GM19240 (cell line): Measurements from ENCODE around the gene FARS2.
"Not testable (repeated sequence)": the region's sequence is repeated elsewhere in the genome, so short reads cannot be mapped to it uniquely, and the experiment has no call there.

Experiments used
- DNase-seq: peaks from one replicate; pipeline ENCODE4 v3.0.0; 2011; ENCODE audit warnings: low spot score; ENCODE audit not compliant: insufficient read length

Gene FARS2

GRCh38 chr6:5624256-5624655 lies 362.9 kb downstream of the FARS2 start:
- no peak for DNase-seq

- DNase-seq = no peak
Measured at GRCh38 chr6:5626727-5627426, 365.6 kb downstream of the FARS2 start.

- no peak for DNase-seq
Measured at GRCh38 chr6:5630636-5631035, 369.3 kb downstream of the FARS2 start.

- no peak for DNase-seq
Measured at GRCh38 chr6:5632348-5632935, 371.1 kb downstream of the FARS2 start.

GRCh38 chr6:5634525-5634924 lies 373.2 kb downstream of the FARS2 start:
- no peak for DNase-seq

GRCh38 chr6:5636210-5637030 lies 375.1 kb downstream of the FARS2 start:
- DNase-seq = no peak

- no peak for DNase-seq
Measured at GRCh38 chr6:5637714-5638113, 376.4 kb downstream of the FARS2 start.

GRCh38 chr6:5638666-5639065 lies 377.4 kb downstream of the FARS2 start:
- no peak for DNase-seq

GRCh38 chr6:5639193-5639592 lies 377.9 kb downstream of the FARS2 start:
- no peak for DNase-seq

GRCh38 chr6:5640614-5641013 lies 379.3 kb downstream of the FARS2 start:
- no peak for DNase-seq

GRCh38 chr6:5644523-5645185 lies 383.3 kb downstream of the FARS2 start:
- DNase-seq = no peak

GRCh38 chr6:5645328-5646290 lies 384.3 kb downstream of the FARS2 start:
- DNase-seq = no peak

GRCh38 chr6:5652406-5653137 lies 391.3 kb downstream of the FARS2 start:
- no peak for DNase-seq

GRCh38 chr6:5653801-5654200 lies 392.5 kb downstream of the FARS2 start:
- DNase-seq = no peak

- DNase-seq = no peak
Measured at GRCh38 chr6:5656226-5656625, 394.9 kb downstream of the FARS2 start.

- not testable (repeated sequence) for DNase-seq
Measured at GRCh38 chr6:5656695-5657094, 395.4 kb downstream of the FARS2 start.

- no peak for DNase-seq
Measured at GRCh38 chr6:5657684-5658430, 396.5 kb downstream of the FARS2 start.

- DNase-seq = no peak
Measured at GRCh38 chr6:5659467-5659866, 398.2 kb downstream of the FARS2 start.

GRCh38 chr6:5660772-5661171 lies 399.5 kb downstream of the FARS2 start:
- no peak for DNase-seq
